NCI-H1048 (cell line): ENCODE measurements around the gene SOX8.
"Not testable (repeated sequence)": the region's sequence is repeated elsewhere in the genome, so short reads cannot be mapped to it uniquely, and the experiment has no call there.

Experiments used
- DNase-seq: peaks from one replicate; lab custom pipeline; 2025; lab: John Stamatoyannopoulos, UW

SOX8 gene

DNA sequence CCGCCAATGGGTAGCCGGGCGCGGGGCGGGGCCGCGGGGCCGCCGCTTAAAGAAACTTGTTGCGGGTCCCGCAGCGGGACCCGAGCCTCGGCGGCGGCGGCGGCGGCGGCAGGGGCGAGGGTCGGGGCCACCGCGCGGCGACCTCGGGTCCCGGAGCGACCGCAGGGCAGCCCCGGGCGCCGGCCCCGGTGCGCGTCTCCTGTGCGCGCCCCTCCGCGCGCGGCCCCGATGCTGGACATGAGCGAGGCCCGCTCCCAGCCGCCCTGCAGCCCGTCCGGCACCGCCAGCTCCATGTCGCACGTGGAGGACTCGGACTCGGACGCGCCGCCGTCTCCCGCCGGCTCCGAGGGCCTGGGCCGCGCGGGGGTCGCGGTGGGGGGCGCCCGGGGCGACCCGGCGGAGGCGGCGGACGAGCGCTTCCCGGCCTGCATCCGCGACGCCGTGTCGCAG lies at the start of gene SOX8:
SOX8 (plus strand) TSS at position 76 of the 450 bp plus-strand sequence; CDS start at position 229, 153 bp downstream.
- DNase-seq = no peak

DNA sequence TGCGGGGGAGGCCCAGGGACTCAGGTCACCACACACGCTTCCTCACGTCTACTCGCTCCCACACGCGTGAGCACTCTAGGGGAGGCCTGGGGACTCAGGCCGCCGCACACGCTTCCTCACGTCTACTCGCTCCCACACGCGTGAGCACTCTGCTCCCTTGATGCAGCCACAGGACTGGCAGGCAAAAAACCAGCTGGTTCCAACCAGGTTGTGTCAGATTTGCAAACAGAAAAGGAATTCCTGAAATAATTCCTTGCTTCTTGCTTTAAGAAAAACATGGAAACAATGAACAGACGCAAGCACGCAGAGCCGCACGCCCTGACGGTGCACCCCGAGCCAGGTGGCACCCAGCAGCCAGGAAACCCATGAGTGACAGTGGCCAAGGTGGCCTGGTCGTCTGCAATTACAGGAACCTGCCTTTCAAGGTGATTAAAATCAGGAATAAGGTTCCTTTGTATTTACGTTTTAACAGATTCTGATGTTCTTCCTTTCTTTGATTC lies 48.7 kb upstream of the SOX8 start:
- DNase-seq = no peak

DNA sequence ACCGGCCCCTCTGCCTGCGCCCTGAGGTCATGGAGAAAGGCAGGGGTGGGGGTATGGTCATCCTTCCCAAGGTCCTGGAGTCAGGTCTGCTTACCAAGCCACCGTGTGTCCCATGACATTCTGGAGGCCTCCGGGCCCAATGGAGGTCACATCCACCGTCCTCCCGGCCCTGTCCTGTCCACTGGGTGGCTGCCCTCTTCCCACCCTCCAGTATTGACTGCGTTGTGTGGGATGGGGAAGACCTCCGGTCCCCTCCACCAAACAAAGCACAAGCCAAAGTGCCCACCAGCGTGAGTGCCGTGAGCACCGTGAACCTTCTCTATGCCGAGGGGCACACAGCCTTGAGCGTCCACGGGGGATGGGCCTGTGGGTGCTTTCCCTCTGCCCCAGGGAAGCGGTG lies 48.0 kb upstream of the SOX8 start:
- DNase-seq = no peak

DNA sequence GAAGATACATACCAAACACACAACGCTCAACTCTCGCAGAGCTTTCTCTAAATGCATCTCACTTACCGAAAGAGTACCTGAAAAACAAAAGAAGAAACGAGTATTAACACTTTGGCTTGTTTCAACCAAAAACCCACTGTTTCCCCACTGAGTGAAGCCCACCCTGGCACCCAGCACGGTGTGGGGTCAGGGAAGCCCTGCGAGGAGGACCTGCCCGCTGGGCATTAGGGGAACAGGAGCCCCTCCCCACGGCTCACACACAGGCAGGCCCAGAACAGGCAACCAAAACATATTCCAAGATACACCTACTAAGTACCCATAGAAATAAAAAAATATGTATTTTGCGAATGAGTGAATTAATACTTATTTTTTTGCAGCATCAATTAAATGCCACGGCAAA lies 47.4 kb upstream of the SOX8 start:
- no peak for DNase-seq

DNA sequence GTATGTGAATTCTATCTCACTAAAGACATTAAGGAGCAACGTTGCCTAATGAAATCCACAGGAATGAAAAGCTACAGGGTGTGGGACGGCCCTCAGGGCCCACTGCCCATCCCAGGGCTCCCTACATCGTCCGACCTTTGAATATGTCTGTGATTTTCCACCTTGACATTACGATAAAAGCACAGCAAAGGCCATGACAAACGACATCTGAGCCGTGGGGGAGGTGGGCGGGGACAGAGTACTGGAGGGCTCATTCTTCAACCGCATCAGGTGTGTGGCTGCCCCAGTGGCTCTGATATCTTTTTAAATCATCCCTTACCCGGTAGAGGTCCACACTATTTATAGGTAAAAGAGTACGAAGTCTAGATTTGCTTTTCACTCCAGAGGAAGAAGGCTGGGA lies 45.9 kb upstream of the SOX8 start:
- DNase-seq = no peak

DNA sequence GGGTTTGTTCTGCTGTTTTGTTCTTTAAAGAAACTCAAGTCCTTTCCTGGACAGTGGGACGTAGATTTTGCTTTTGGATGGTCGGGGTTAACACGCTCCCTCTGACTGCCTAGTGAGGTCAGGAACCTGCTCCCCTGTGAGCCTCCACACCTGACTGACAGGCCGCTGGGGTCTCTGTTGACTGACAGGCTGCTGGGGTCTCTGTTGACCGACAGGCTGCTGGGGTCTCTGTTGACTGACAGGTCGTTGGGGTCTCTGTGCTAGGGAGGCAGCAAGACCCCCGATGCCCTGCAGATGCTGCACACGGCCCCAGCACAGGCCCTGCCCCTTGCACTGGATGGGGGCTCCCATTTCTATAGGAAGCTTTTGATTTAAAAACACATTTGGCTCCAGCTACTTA lies 44.3 kb upstream of the SOX8 start:
- no peak for DNase-seq

DNA sequence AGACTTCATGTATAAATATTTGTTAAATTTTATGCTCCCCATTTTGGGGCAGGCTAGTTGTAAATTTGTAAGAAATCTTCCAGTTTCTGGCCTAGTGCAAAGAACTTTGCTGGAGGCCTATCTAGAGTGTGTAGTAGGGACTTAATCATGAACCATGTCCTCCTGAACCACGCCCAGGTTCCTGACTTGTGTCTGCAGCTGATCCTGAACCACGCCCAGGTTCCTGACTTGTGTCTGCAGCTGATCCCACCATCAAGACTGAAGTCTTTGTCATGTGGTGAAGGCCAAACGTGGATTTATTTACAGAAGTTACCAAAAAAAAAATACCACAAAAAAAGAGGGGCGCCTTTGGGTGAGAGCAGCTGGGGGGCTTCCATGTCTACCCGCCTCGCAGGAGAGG lies 43.8 kb upstream of the SOX8 start:
- no peak for DNase-seq

DNA sequence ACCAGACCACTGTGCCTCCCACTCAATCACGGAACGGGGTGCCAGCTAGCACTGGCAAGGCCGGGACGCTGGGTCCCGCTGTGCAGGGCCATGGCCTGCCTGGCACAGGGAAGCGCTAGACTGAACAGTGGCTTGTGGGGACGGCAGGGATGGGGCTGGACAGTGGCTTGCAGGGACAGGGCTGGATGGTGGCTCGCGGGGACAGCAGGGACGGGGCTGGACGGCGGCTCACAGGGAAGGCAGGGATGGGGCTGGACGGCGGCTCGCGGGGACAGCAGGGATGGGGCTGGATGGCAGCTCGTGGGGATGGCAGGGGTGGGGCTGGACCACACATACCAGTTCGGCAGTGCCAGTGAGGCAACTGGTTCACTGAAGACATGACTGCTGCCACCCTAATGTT lies 43.4 kb upstream of the SOX8 start:
- DNase-seq = no peak

DNA sequence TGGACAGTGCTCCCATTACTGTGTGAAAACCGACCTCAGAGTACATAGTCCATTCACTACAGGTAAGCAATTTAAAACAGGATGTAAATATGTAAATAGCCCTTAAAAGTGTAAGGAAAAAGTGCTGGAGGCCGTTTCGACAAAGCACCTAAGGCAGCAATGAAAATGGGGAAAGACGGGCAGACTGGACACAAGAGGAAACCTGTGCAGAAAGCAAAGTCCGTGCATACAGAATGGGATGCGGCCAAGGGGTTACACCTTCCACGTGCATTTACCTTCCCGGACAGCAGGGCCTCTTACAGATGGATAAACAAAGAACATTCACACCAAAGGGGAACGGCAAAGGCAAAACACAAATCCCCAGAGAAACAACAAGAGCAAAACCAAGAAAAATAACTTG lies 42.8 kb upstream of the SOX8 start:
- DNase-seq = no peak

DNA sequence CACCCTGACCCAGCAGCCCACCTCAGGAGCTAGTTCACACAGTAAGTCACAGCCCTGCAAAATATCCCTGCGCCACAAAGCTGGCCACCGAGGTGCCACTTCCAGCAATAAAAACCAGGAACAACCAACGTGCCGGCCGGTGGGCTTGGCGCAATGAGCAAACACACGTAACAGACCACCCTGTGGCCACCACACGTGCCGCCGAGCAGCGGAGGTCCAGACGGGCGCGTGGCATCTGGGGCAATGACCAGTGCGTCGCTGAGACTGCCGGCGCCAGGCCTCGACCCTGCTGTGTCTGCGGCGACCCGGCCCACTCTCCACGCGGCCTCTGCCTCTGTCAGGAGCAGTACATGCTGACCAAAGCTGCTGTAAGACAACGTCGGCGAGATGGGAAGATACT lies 42.3 kb upstream of the SOX8 start:
- DNase-seq = no peak

DNA sequence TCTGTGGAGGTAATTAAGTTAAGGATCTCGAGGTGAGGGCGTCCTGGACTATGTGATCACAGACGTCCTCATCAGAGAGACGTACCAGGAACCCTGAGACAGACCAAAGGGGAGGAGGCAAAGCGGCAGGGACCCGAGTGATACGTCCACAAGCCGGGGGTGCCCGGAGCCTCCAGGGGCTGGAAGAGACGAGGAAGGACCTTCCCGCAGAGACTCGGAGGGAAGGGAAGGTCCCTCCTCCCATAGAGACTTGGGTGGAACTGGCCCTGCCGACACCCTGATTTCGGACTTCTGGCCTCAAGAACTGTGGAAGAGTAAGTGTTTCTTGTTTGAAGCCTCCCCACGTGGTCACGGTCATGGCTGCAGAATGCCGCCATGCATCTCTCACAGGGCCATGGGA lies 41.6 kb upstream of the SOX8 start:
- no peak for DNase-seq

DNA sequence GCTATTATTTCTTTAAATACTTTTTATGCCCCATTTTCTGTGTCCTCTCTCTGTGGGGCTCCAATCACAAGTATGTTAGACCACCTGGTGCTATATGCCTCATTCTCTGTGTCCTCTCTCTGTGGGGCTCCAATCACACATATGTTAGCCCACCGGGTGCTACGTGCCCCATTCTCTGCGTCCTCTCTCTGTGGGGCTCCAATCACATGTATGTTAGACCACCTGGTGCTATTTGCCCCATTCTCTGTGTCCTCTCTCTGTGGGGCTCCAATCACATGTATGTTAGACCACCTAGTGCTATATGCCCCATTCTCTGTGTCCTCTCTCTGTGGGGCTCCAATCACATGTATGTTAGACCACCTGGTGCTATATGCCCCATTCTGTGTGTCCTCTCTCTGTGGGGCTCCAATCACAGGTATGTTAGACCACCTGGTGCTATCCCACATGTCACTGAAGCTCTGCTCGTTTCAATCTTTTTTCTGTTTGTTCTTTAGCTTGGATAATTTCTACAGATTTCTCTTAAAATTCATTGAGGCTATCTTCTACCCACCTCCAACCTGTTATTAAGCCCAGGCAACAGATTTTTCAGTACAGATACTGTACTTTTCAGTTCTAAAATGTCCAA lies 39.0 kb upstream of the SOX8 start:
- no peak for DNase-seq

DNA sequence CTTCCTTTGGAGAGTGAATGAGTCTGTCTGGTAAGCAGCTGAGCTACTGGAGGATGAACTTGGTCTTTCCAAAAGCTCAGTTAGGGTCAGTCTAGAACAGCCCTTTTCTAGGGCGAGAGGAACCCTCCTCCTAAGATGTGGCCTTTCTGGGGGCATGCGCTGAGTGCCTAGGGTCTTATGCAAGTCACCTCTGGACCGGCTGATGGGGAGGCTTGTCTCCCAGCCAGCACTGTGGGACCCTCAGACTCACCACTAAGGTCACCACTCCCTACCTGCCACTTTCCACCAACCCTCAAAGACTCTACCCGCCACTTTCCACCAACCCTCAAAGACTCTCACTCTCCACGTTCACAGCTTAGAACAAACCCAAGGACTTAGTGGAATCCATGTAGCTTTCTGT lies 37.6 kb upstream of the SOX8 start:
- no peak for DNase-seq

DNA sequence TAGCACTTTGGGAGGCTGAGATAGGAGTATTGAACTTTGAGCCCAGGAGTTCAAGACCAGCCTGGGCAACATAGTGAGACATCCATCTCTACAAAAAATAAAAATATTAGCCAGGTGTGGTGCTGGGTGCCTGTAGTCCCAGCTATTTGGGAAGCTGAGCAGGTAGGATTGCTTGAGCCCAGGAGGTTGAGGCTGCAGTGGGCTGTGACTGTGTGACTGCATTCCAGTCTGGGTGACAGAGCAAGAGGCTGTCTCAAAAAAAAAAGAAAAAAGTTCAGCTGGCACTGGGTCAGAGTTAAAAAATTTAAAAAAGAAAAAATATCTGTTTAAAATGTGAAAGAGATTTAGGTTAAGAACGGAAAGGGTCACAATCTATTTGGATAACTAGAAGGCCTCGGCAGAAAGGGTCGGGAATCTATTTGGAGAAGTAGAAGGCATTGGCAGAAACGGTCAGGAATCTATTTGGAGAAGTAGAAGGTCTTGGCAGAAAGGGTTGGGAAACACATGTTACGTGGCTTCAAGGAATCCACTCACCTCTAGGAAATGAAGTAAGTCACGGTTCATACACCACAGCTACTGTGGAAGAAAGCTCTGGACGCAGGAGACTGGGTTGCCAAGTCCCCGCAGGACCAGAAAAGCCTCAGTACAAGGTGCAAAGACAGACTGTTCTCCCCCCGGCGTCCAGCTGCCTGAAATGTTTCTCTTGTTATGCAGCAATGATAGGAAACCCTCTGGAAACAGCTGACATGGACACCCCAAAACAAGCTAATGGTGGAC lies 36.1 kb upstream of the SOX8 start:
- no peak for DNase-seq

DNA sequence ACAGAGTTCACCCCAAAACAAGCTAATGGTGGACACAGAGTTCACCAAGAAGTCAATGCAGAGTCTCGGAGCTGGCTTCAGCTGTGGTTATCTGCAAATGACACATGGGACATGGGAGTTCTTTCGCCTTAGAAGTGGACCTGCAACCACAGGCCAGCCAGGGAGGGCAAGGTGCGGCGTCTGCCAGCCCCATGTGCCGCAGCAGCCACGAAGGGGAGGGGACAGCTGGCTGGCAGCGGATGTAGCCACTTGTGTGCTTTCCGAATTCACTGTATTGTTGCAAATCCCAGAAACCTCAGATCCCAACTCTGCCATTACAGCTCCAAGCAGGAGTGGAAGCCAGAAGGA lies 35.5 kb upstream of the SOX8 start:
- DNase-seq = no peak

DNA sequence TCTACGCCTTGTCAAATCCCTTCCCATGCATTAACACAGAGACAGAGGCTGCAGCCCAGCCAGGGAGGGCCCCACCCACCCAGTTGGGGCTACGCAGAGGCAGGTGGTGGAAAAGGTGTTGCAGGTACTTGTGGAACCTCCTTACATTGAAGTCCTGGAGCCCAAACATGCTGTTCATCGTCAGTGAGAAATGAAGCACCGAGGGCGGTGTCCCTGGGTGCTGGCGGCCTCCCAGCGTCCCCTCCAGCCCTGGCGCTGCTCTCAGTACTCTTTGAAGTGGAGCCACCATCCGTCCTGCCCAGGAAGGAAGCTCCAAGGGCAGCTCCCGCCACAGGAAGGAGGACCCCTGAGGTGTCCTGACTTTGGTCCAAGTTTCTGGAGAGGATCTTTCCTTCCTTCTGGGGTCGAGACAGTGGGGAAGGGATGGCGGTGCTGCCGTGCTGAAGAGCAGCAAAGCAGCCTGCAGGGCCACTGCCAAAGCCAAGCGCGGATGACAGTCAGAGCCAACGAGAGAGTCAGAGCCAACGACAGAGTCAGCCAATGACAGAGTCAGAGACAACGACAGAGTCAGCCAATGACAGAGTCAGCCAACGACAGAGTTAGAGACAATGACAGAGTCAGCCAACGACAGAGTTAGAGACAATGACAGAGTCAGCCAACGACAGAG lies 34.2 kb upstream of the SOX8 start:
- no peak for DNase-seq

DNA sequence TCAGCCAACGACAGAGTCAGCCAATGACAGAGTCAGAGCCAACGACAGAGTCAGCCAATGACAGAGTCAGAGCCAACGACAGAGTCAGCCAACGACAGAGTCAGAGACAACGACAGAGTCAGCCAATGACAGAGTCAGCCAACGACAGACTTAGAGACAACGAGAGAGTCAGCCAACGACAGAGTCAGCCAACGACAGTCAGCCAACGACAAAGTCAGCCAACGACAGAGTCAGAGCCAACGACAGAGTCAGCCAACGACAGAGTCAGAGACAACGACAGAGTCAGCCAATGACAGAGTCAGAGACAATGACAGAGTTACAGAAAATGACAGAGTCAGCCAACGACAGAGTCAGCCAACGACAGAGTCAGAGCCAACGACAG lies 33.7 kb upstream of the SOX8 start:
- DNase-seq = not testable (repeated sequence)

DNA sequence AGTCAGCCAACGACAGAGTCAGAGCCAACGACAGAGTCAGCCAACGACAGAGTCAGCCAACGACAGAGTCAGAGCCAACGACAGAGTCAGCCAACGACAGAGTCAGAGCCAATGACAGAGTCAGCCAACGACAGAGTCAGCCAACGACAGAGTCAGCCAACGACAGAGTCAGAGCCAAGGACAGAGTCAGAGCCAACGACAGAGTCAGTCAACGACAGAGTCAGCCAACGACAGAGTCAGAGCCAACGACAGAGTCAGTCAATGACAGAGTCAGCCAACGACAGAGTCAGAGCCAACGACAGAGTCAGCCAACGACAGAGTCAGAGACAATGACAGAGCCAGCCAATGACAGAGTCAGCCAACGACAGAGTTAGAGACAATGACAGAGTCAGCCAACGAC lies 32.8 kb upstream of the SOX8 start:
- not testable (repeated sequence) for DNase-seq

DNA sequence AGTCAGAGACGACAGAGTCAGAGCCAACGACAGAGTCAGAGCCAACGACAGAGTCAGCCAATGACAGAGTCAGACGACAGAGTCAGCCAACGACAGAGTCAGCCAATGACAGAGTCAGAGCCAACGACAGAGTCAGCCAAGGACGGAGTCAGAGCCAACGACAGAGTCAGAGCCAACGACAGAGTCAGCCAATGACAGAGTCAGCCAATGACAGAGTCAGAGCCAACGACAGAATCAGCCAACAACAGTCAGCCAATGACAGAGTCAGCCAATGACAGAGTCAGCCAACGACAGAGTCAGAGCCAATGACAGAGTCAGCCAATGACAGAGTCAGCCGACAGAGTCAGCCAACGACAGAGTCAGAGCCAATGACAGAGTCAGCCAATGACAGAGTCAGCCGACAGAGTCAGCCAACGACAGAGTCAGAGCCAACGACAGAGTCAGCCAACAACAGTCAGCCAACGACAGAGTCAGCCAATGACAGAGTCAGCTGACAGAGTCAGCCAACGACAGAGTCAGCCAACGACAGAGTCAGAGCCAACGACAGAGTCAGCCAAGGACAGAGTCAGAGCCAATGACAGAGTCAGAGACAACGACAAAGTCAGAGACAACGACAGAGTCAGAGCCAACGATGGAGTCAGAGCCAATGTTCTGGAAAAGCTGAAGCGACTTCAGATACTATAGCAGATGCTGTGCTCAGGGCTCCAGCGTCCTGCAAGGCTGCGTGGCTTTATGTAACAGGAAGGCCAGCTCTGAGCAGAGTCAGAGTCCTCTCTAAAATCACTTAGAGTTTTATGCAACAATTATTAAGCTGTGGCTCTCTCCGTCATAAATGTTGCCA lies 30.6 kb upstream of the SOX8 start:
- not testable (repeated sequence) for DNase-seq

DNA sequence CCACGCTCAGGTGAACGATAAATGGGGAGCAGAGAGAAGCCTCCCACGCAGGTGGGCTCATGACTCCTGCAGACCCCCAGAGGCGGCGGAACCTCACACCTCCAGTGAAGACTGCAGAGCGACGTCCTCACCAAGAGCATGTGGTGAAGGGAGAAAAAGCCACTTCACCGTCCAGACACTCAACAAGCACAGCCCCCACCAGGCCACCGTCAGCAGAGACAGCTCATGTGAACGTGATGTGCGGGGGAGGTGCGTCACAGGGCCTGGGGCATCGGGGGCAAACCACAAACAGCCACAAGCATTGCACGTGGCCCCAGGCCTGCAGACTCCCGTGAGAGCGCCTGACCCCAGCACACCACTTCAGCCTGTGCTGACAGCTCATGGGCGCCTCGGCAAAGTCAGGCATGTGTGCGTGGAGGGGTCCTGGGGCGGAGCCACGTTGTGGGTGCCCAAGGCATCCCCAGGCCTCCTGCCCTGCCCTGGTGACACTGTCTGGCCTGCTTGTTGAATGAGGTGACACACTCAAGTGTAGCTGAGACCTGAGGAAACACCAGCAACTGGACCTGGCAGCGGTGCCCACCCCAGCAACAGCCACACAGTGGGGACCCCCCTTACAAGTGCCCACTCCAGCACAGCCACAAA lies 29.8 kb upstream of the SOX8 start:
- DNase-seq = no peak

DNA sequence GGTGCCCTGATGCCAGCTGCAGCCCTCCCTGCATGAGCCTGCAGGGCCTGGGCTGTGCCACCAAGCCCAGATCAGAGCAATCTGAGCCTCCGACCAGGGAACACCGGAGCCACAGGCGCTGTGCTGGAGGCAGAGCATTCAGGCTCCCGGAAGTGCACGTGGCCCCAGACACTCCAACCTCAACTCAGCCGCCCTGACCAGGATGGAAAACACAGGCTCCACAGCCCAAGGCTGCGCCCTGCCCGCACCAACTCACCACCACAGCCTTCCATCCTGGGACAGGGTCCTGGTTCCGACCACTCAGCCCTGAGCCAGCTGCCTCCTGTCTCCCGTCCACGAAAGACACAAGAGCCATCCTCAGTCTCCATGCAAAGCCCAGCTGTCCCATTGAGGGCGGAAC lies 29.2 kb upstream of the SOX8 start:
- DNase-seq = no peak

DNA sequence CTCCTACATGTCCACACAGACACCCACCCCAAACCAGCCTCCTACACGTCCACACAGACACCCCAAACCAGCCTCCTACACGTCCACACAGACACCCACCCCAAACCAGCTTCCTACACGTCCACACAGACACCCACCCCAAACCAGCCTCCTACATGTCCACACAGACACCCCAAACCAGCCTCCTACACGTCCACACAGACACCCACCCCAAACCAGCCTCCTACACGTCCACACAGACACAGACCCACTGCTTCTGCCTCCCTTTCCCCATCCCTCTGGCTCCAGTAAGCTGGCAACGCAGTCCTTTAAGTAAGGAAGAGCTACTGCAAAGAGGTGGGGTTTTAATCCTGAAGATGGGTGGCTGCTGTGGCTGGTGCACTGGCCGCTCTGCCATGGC lies 27.8 kb upstream of the SOX8 start:
- not testable (repeated sequence) for DNase-seq
